Tibial nerve (tissue), 4 donors: ENCODE data around the gene TOR2A. TPM values are rescaled to one million over a fixed set of nuclear protein-coding genes. Genes with fewer than 3 reads are reported as not detected.

Experiments
- DNase-seq, 2 donors: peaks; one replicate each; pipeline ENCODE4 v3.0.0-alpha.2; 2019; ENCODE audit warnings: low spot score in 2 of 2
- H3K27ac ChIP-seq, 4 donors: fragments of 200-600 bp; sonication (generic) in 3 of 4; one replicate each; pipeline ENCODE4 v1.5.1; 2017 to 2019; ENCODE audit warnings: mild to moderate bottlenecking in 1 of 4
- H3K27me3 ChIP-seq, 2 donors: fragments of 200-600 bp; sonication (generic) in 1 of 2; one replicate each; pipeline versions ENCODE4 v1.5.1 to v1.6.0; 2017 to 2019
- H3K36me3 ChIP-seq, 3 donors: fragments of 200-600 bp; sonication (generic); one replicate each; pipeline ENCODE4 v1.5.1; 2018 to 2019
- H3K4me1 ChIP-seq, 4 donors: fragments of 200-600 bp; sonication (generic) in 3 of 4; one replicate each; pipeline ENCODE4 v1.5.1; 2017 to 2019
- H3K4me3 ChIP-seq, 4 donors: fragments of 200-600 bp; sonication (generic) in 3 of 4; one replicate each; pipeline ENCODE4 v1.5.1; 2017 to 2019; ENCODE audit warnings: mild to moderate bottlenecking in 1 of 4, moderate library complexity in 1 of 4
- H3K9me3 ChIP-seq, 4 donors: fragments of 200-600 bp; sonication (generic) in 3 of 4; one replicate each; pipeline ENCODE4 v1.5.1; 2017 to 2019
- CTCF ChIP-seq, 5 experiments: fragments of 200-600 bp in 3 of 5; fragments of 450-650 bp in 2 of 5; sonication (generic) in 3 of 5; IDR thresholded peaks; one replicate each; pipeline ENCODE4 v1.5.1; 2016 to 2019; ENCODE audit warnings: antibody characterized with exemption in 5 of 5, mild to moderate bottlenecking in 3 of 5, moderate library complexity in 2 of 5
- EP300 ChIP-seq, 2 donors: sonication (generic); formaldehyde crosslinking; IDR thresholded peaks; one replicate each; pipeline ENCODE4 v1.6.1; 2017; ENCODE audit warnings: antibody characterized with exemption in 2 of 2, mild to moderate bottlenecking in 1 of 2
- POLR2A ChIP-seq, 2 donors: fragments of 450-650 bp; IDR thresholded peaks; one replicate each; pipeline ENCODE4 v1.6.1; 2017; ENCODE audit warnings: antibody characterized with exemption in 2 of 2, mild to moderate bottlenecking in 2 of 2, moderate library complexity in 2 of 2
- WGBS, 2 donors: methylation state at CpG; one replicate each; pipeline ENCODE4 v1.1.5; 2018; 5-methylcytosine and 5-hydroxymethylcytosine counted together
- total RNA-seq, 4 donors: library from RNA; depleted of rRNA; stranded (reverse); fragments of >200 nt; gene quantifications; one replicate each; pipeline ENCODE4 v1.1.0, GENCODE V29; 2016

TOR2A gene
- total RNA-seq, 4 donors from 2014 or later, result 13.3 to 15.3 (median 14.4) TPM

- Histone ChIP-seq H3K4me1 (no peaks in the 10 kb centered on the region), H3K9me3 (no peaks in the 10 kb centered on the region), H3K27ac (no peak overlapping the region), H3K4me3 (no peak overlapping the region), H3K36me3 (peaks cover 2 to 97% (median 7%) of the 10 kb centered on the region in 3 donors), H3K27me3 (no peaks in the 10 kb centered on the region)
- 89 to 93% methylated on average over 23 of the region's 23 CpGs for WGBS, 2 donors
- no peak for DNase-seq
- TF ChIP-seq CTCF (IDR thresholded peaks at IDR 0.05) (no peak), EP300 (IDR thresholded peaks at IDR 0.05) (no peak), POLR2A (IDR thresholded peaks at IDR 0.05) (no peak)
Measured at GRCh38 chr9:127682351-127683136, 52.5 kb downstream of the TOR2A start.

Other genes with a start within 250 kb of the TOR2A start
- 100 to 1,000 TPM in 3 of 4 donors, 10 to 100 TPM in 1; 96.3 to 142 (median 105) TPM for gene STXBP1, start 123.0 kb downstream of the TOR2A start, total RNA-seq
- gene CFAP157, start 28.3 kb downstream of the TOR2A start, total RNA-seq, result 1 to 10 TPM in 1 of 4 donors, under 1 TPM in 1, not detected in 2; 0.90 to 1.2 TPM
- gene PTRH1, start 19.6 kb downstream of the TOR2A start, total RNA-seq, result 10 to 100 TPM in 3 of 4 donors, 1 to 10 TPM in 1; 8.4 to 46.7 (median 23.7) TPM
- gene TTC16, start 19.2 kb downstream of the TOR2A start, total RNA-seq, result under 1 TPM in 1 of 4 donors, not detected in 3; 0.30 TPM
- gene SH2D3C, start 43.4 kb upstream of the TOR2A start, total RNA-seq, result 10 to 100 TPM in 3 of 4 donors, 1 to 10 TPM in 1; 4.2 to 18.9 (median 13.4) TPM
- 100 to 1,000 TPM in 2 of 4 donors, 10 to 100 TPM in 2; 66.6 to 112 (median 87.6) TPM for gene CDK9, start 50.7 kb upstream of the TOR2A start, total RNA-seq
- 100 to 1,000 TPM; 136 to 309 (median 143) TPM for gene FPGS, start 67.6 kb upstream of the TOR2A start, total RNA-seq
- 100 to 1,000 TPM in 1 of 4 donors, 10 to 100 TPM in 3; 24.9 to 137 (median 85.6) TPM for gene ENG, start 119.4 kb upstream of the TOR2A start, total RNA-seq
- 10 to 100 TPM; 29.9 to 65.1 (median 38.7) TPM for gene AK1, start 142.4 kb upstream of the TOR2A start, total RNA-seq
- 100 to 1,000 TPM; 108 to 193 (median 172) TPM for gene ST6GALNAC6, start 164.3 kb upstream of the TOR2A start, total RNA-seq
- gene ST6GALNAC4, start 181.7 kb upstream of the TOR2A start, total RNA-seq, result 10 to 100 TPM; 23.9 to 70.5 (median 37.0) TPM
- under 1 TPM in 1 of 4 donors, not detected in 3; 0.59 TPM for gene PIP5KL1, start 195.5 kb upstream of the TOR2A start, total RNA-seq
- gene DPM2, start 202.6 kb upstream of the TOR2A start, total RNA-seq, result 10 to 100 TPM in 3 of 4 donors, 1 to 10 TPM in 1; 9.0 to 21.9 (median 14.7) TPM
- gene EEIG1, start 245.7 kb upstream of the TOR2A start, total RNA-seq, result 10 to 100 TPM; 33.9 to 53.8 (median 50.2) TPM